OCI-LY7 (cell line): ENCODE results near the gene ULK4. TPM values are rescaled to one million over a fixed set of nuclear protein-coding genes. Genes with fewer than 3 reads are reported as not detected.

Experiments used
- BruUV-seq: library from RNA; stranded (reverse); fragments of 400-500 nt; replicated peaks from 2 replicates; lab custom pipeline; 2021; lab: Mats Ljungman, UMichigan
- CTCF ChIA-PET: fragments of 300-600 bp; sonication (Branson Sonifier 250); formaldehyde crosslinking; loops from one replicate; lab custom pipeline; 2022; ENCODE audit warnings: antibody characterized with exemption; ENCODE audit not compliant: unreplicated experiment; lab: Charles Lee
- POLR2A ChIA-PET: fragments of 300-600 bp; sonication (Branson Sonifier 250); formaldehyde crosslinking; loops from one replicate; lab custom pipeline; 2022; ENCODE audit warnings: antibody characterized with exemption; lab: Charles Lee
- DNase-seq: peaks from one replicate; pipeline ENCODE4 v3.0.0-alpha.2; 2015; ENCODE audit warnings: low spot score
- H2AFZ ChIP-seq: fragments of 200-600 bp; sonication (generic), shearing (Covaris generic); 2 replicates; pipeline ENCODE4 v1.6.1; 2014; ENCODE audit warnings: mild to moderate bottlenecking, antibody characterized with exemption, low read length, moderate library complexity
- H3K27ac ChIP-seq: fragments of 200-600 bp; sonication (generic); 2 replicates; pipeline ENCODE4 v1.5.1; 2014; ENCODE audit warnings: mixed run types, low read depth, mild to moderate bottlenecking, moderate library complexity, low read length, inconsistent platforms; ENCODE audit not compliant: poor library complexity, severe bottlenecking
- H3K36me3 ChIP-seq: fragments of 200-600 bp; sonication (generic); 2 replicates; pipeline ENCODE4 v1.6.1; 2014; ENCODE audit warnings: mild to moderate bottlenecking, antibody characterized with exemption, low read length, moderate library complexity, mixed read lengths; ENCODE audit not compliant: insufficient read depth
- H3K4me1 ChIP-seq: fragments of 200-600 bp; sonication (generic); 2 replicates; pipeline ENCODE4 v1.5.1; 2014; ENCODE audit warnings: mild to moderate bottlenecking, low read length; ENCODE audit not compliant: insufficient read depth, poor library complexity, severe bottlenecking
- H3K4me2 ChIP-seq: fragments of 200-600 bp; sonication (generic); 2 replicates; pipeline ENCODE4 v1.6.1; 2014; ENCODE audit warnings: mild to moderate bottlenecking, low read length
- H3K4me3 ChIP-seq: fragments of 200-600 bp; sonication (generic); 2 replicates; pipeline ENCODE4 v1.5.1; 2014; ENCODE audit warnings: mild to moderate bottlenecking, low read depth, low read length; ENCODE audit not compliant: poor library complexity, severe bottlenecking
- H3K79me2 ChIP-seq: fragments of 200-600 bp; sonication (generic); 2 replicates; pipeline ENCODE4 v1.6.1; 2016; ENCODE audit warnings: low read depth, mild to moderate bottlenecking, low read length, moderate library complexity, mixed read lengths; ENCODE audit not compliant: insufficient read depth
- H3K9me2 ChIP-seq: fragments of 200-600 bp; sonication (generic); 2 replicates; pipeline ENCODE4 v1.6.1; 2016; ENCODE audit warnings: mild to moderate bottlenecking, low read length, mixed read lengths; ENCODE audit not compliant: insufficient read depth
- H3K9me3 ChIP-seq: fragments of 200-600 bp; sonication (generic); 2 replicates; pipeline ENCODE4 v1.6.1; 2014; ENCODE audit warnings: mild to moderate bottlenecking, mixed run types, low read length, mixed read lengths
- H4K20me1 ChIP-seq: fragments of 200-600 bp; sonication (generic); 2 replicates; pipeline ENCODE4 v1.6.1; 2014; ENCODE audit warnings: mild to moderate bottlenecking, antibody characterized with exemption, low read length, moderate library complexity, mixed read lengths; ENCODE audit not compliant: insufficient read depth
- EZH2phosphoT487 ChIP-seq: fragments of 200-600 bp; sonication (generic); IDR thresholded peaks from 2 replicates; pipeline ENCODE4 v1.6.1; 2018; ENCODE audit warnings: low read depth, borderline replicate concordance, mild to moderate bottlenecking, mixed run types, antibody characterized with exemption, low read length, moderate library complexity, mixed read lengths
- intact Hi-C: fragments of 100-400 bp; cut with micrococcal nuclease; formaldehyde crosslinking; loops from one replicate; pipeline ENCODE4 v1.10.0; 2022; ENCODE audit not compliant: unreplicated experiment
- total RNA-seq, 2 experiments: library from RNA; depleted of rRNA in 1 of 2; stranded (reverse); fragments of >200 nt in 1 of 2; shearing (Covaris generic) in 1 of 2; gene quantifications; 2 replicates each; pipeline ENCODE4 v1.2.3, GENCODE V29; 2014 to 2022
- TF ChIP-seq, protein P1 (sequence below): fragments of 200-600 bp; sonication (generic); conservative IDR thresholded peaks from 2 replicates; pipeline ENCODE4 v1.5.1; 2014; ENCODE audit warnings: mild to moderate bottlenecking, antibody characterized with exemption, low read length, moderate library complexity, mixed read lengths

ULK4 gene
- total RNA-seq, 2 experiments from 2014 or later: 18.9 to 21.0 TPM

DNA sequence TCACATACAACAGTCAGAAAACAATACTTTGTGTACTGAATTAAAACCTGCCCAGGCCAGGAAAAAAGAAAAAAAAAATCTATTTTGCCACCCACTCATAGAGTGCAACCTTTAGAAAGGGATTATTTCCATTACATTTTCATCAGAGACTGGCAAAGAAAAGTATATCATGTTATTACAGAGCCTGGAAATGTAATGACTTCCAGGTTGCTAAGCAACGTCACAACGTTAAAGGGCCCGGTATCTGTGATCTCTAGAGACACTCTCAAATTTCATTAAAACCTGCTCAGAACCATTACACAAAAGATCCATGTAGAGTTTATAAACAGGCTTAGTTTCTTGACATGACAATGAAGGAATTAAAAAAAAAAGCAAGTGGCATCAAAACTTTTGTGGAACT lies 592.1 kb downstream of the ULK4 start:
- CTCF ChIA-PET: no interaction called here

DNA sequence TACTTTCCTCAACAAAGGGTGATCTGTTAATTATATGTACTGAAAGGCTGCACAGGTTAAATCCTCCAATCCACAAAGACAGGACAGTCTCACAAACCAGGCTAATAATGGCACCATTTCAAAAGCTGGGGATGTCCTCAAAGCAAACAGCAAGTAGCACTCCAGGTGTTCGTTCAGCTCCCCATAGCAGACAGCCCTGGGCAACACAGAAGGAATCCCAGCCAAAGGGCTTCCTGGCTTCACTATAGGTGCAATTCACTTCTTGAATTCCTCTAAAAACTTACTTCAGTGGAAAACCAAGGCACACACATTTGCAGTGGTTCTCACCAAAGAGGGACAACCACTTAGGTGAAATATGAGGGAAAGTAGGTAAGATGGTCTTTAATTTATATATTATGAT lies 595.9 kb downstream of the ULK4 start:
- no peak overlapping the region for H2AFZ ChIP-seq
- H3K4me1 ChIP-seq: no peaks in the 10 kb centered on the region
- TF ChIP-seq, protein P1, sequence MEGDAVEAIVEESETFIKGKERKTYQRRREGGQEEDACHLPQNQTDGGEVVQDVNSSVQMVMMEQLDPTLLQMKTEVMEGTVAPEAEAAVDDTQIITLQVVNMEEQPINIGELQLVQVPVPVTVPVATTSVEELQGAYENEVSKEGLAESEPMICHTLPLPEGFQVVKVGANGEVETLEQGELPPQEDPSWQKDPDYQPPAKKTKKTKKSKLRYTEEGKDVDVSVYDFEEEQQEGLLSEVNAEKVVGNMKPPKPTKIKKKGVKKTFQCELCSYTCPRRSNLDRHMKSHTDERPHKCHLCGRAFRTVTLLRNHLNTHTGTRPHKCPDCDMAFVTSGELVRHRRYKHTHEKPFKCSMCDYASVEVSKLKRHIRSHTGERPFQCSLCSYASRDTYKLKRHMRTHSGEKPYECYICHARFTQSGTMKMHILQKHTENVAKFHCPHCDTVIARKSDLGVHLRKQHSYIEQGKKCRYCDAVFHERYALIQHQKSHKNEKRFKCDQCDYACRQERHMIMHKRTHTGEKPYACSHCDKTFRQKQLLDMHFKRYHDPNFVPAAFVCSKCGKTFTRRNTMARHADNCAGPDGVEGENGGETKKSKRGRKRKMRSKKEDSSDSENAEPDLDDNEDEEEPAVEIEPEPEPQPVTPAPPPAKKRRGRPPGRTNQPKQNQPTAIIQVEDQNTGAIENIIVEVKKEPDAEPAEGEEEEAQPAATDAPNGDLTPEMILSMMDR: no peak
- TF ChIP-seq EZH2phosphoT487: no peak
- H3K9me3 ChIP-seq: no peaks in the 10 kb centered on the region
- intact Hi-C loops: no loop called here
- POLR2A ChIA-PET: no interaction called here
- H3K9me2 ChIP-seq: no peaks in the 10 kb centered on the region
- no TSS peak for BruUV-seq
- CTCF ChIA-PET: no interaction called here
- no peaks in the 10 kb centered on the region for H3K79me2 ChIP-seq
- H3K27ac ChIP-seq: no peak overlapping the region
- no peaks in the 10 kb centered on the region for H3K36me3 ChIP-seq
- H4K20me1 ChIP-seq: no peaks in the 10 kb centered on the region
- no peak overlapping the region for H3K4me2 ChIP-seq
- DNase-seq: no peak
- no peak overlapping the region for H3K4me3 ChIP-seq

More for the DNA sequence above, 592.1 kb downstream of the ULK4 start:
- Histone ChIP-seq H4K20me1 (no peaks in the 10 kb centered on the region), H3K79me2 (no peaks in the 10 kb centered on the region), H3K36me3 (no peaks in the 10 kb centered on the region), H3K27ac (no peak overlapping the region), H2AFZ (no peak overlapping the region), H3K4me1 (no peaks in the 10 kb centered on the region), H3K4me2 (no peak overlapping the region), H3K9me2 (no peaks in the 10 kb centered on the region), H3K4me3 (no peak overlapping the region), H3K9me3 (no peaks in the 10 kb centered on the region)
- DNase-seq: no peak
- intact Hi-C loops: no loop called here
- BruUV-seq: no TSS peak
- POLR2A ChIA-PET: no interaction called here
- TF ChIP-seq, protein P1: no peak
- TF ChIP-seq EZH2phosphoT487: no peak

DNA sequence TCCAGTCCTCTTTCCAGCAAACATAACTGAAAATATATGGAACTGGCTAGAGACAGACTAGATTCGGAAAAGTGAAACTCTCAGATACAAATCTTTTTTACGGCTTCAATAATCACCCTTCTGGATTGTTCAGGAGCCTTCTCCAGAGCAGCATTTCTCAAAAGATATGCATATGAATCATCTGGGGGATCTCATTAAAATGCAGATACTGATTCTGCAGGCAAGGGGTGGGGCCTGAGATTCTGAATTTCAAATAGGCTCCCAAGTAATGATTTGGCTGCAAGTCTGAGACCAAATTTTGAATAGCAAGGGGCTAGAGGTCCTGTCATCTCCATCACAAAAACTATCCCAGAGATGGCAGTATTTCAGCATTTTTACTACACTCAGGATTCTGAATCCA lies 597.2 kb downstream of the ULK4 start:
- Histone ChIP-seq H3K79me2 (no peaks in the 10 kb centered on the region), H3K36me3 (no peaks in the 10 kb centered on the region), H4K20me1 (no peaks in the 10 kb centered on the region), H3K4me1 (no peaks in the 10 kb centered on the region), H3K4me2 (no peak overlapping the region), H3K27ac (no peak overlapping the region), H3K9me3 (no peaks in the 10 kb centered on the region), H3K9me2 (no peaks in the 10 kb centered on the region), H3K4me3 (no peak overlapping the region), H2AFZ (no peak overlapping the region)
- no peak for DNase-seq
- no TSS peak for BruUV-seq
- ChIA-PET POLR2A (no interaction called here), CTCF (no interaction called here)
- intact Hi-C loops: no loop called here
- TF ChIP-seq, protein P1: no peak
- TF ChIP-seq EZH2phosphoT487: no peak
